Left cardiac atrium (tissue), 4 donors: ENCODE data around the gene RNF5. TPM values are rescaled to one million over a fixed set of nuclear protein-coding genes. Genes with fewer than 3 reads are reported as not detected.
"Not testable (repeated sequence)": the region's sequence is repeated elsewhere in the genome, so short reads cannot be mapped to it uniquely, and the experiment has no call there.

Experiments used
- ATAC-seq, 2 donors: fragments of 200-7000 bp; cut with Tn5 transposase; one replicate each; pipeline ENCODE4 v1.9.1; 2020; ENCODE audit warnings: mild to moderate bottlenecking in 2 of 2, moderate library complexity in 2 of 2
- DNase-seq: peaks from one replicate; pipeline ENCODE4 v3.0.0-alpha.2; 2020
- intact Hi-C, 2 donors: fragments of 100-400 bp; cut with DNase I; formaldehyde crosslinking; loops; one replicate each; pipeline versions ENCODE4 v1.14.1 to v1.15.1; 2022 to 2023
- total RNA-seq, 2 donors: library from RNA; stranded (reverse); fragmentation: NEBNext Ultra II Directional; extraction: Animal tissue kit (Norgen Biotek cat#: 25700); gene quantifications; one replicate each; pipeline ENCODE4 v1.2.1, GENCODE V29; 2021
- donor health status: DM: no; HTN: yes; CAD: no.
- donor health status: DM: no; HTN: yes; CAD: no; lungs with severe emphysema.
- donor health status: DM: yes; HTN: yes; CAD: no.
- donor health status: Dilated cardiomyopathy.

RNF5 gene
- total RNA-seq, 2 donors from 2014 or later, result 73.0 to 77.9 TPM

GRCh38 chr6:32186151-32186840, 8.1 kb downstream of the RNF5 start:
- DNase-seq, ATAC-seq, intact Hi-C loops: not testable (repeated sequence)

GRCh38 chr6:32187009-32187709, 9.0 kb downstream of the RNF5 start:
- DNase-seq (no peak), ATAC-seq (no peak)
- intact Hi-C loops, result no loop called here

GRCh38 chr6:32187725-32188380, 9.6 kb downstream of the RNF5 start:
- intact Hi-C loops, DNase-seq, ATAC-seq: not testable (repeated sequence)

- no peak for DNase-seq
Measured at GRCh38 chr6:32188381-32189068, 10.3 kb downstream of the RNF5 start.

GRCh38 chr6:32189069-32189741, 11.0 kb downstream of the RNF5 start:
- ATAC-seq (peak; percentile 0 to 1), DNase-seq (no peak)
- intact Hi-C loops, result no loop called here

More at GRCh38 chr6:32188381-32189068, 10.3 kb downstream of the RNF5 start:
- intact Hi-C loops, result no loop called here
- no peak for ATAC-seq

- intact Hi-C loops, result no loop called here
- no peak for DNase-seq
Measured at GRCh38 chr6:32189742-32190053, 11.5 kb downstream of the RNF5 start.

GRCh38 chr6:32190054-32190851, 12.0 kb downstream of the RNF5 start, which contains the start of gene PBX2:
Gene PBX2 (minus strand): TSS chr6:32190202. CDS start chr6:32189915, 287 bp downstream.
- intact Hi-C loops, result no loop called here
- ATAC-seq (peak; percentile 79 to 82), DNase-seq (peak; percentile 94)

More at GRCh38 chr6:32189742-32190053, 11.5 kb downstream of the RNF5 start:
- ATAC-seq, result peak; percentile 6 to 9

GRCh38 chr6:32190911-32191677, 12.9 kb downstream of the RNF5 start:
- DNase-seq (no peak), ATAC-seq (no peak)
- intact Hi-C loops, result no loop called here

GRCh38 chr6:32191696-32192607, 13.7 kb downstream of the RNF5 start:
- ATAC-seq (no peak), DNase-seq (no peak)
- intact Hi-C loops, result no loop called here

GRCh38 chr6:32192608-32193039, 14.4 kb downstream of the RNF5 start, which contains the start of gene GPSM3:
Gene GPSM3 (minus strand): TSS chr6:32192643. CDS start chr6:32192513, 130 bp downstream.
- peak; percentile 72 for DNase-seq
- ATAC-seq, result no peak
- intact Hi-C loops, result no loop called here

- DNase-seq, ATAC-seq, intact Hi-C loops: not testable (repeated sequence)
Measured at GRCh38 chr6:32193096-32193495, 14.9 kb downstream of the RNF5 start.

GRCh38 chr6:32194388-32194787, 16.2 kb downstream of the RNF5 start:
- DNase-seq (no peak), ATAC-seq (no peak)
- intact Hi-C loops, result no loop called here

GRCh38 chr6:32194825-32195651, 16.8 kb downstream of the RNF5 start:
- intact Hi-C loops, result no loop called here
- DNase-seq, result no peak
- no peak for ATAC-seq

- intact Hi-C loops, result no loop called here
- ATAC-seq (peak; percentile 89), DNase-seq (peak; percentile 100)
Measured at GRCh38 chr6:32195652-32195901, 17.4 kb downstream of the RNF5 start.

- peak; percentile 97 for DNase-seq
- intact Hi-C loops, result no loop called here
- peak; percentile 91 for ATAC-seq
Measured at GRCh38 chr6:32195902-32196681, 17.9 kb downstream of the RNF5 start.
